ENCODE results near the gene PIK3CD. TPM values are rescaled to one million over a fixed set of nuclear protein-coding genes. Genes with fewer than 3 reads are reported as not detected.

Gene PIK3CD
- polyA plus RNA-seq, 1 experiment, result 9.0 TPM

- Histone ChIP-seq H3K9me3 (ENCODE audit: control insufficient read depth, insufficient read depth, low read length) (peaks cover 11% of the 10 kb centered on the region; the same call in 1 of the 2 replicates), H3K27ac (ENCODE audit: low read depth, low read length) (no peak overlapping the region), H3K4me3 (ENCODE audit: low read depth, low read length) (no peak overlapping the region), H3K27me3 (ENCODE audit: control insufficient read depth, insufficient read depth, low read length) (no peaks in the 10 kb centered on the region)
- DNase-seq (ENCODE audit: low read depth, low spot score), result no peak
- ChIA-PET CTCF (no interaction called here), POLR2A (no interaction called here)
- TF ChIP-seq, protein P1, sequence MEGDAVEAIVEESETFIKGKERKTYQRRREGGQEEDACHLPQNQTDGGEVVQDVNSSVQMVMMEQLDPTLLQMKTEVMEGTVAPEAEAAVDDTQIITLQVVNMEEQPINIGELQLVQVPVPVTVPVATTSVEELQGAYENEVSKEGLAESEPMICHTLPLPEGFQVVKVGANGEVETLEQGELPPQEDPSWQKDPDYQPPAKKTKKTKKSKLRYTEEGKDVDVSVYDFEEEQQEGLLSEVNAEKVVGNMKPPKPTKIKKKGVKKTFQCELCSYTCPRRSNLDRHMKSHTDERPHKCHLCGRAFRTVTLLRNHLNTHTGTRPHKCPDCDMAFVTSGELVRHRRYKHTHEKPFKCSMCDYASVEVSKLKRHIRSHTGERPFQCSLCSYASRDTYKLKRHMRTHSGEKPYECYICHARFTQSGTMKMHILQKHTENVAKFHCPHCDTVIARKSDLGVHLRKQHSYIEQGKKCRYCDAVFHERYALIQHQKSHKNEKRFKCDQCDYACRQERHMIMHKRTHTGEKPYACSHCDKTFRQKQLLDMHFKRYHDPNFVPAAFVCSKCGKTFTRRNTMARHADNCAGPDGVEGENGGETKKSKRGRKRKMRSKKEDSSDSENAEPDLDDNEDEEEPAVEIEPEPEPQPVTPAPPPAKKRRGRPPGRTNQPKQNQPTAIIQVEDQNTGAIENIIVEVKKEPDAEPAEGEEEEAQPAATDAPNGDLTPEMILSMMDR (IDR thresholded peaks at IDR 0.05; ENCODE audit: low read depth, low read length), result no peak
Observed at GRCh38 chr1:9735800-9736199, 84.3 kb downstream of the PIK3CD start.

DNA sequence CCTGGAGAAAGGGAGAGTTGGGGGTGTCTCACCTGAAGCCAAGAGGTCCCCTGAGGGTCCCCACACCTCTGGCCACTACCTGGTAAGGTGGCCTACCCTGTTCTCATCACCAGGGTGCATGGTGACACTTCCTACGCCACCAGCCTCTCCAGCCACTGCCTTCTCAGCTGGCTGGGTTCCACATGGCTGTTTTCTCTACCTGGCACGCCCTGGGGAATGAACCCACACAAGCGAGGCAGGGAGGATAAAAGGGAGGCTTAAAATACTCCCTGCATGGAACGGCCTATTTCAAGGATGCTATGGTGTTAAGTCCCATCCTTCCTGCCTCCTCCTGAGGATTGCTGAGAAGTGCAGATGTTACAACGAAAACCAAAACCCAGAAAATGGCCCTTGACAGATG lies 84.7 kb downstream of the PIK3CD start:
- DNase-seq (ENCODE audit: low read depth, low spot score), result no peak
- ChIA-PET CTCF (no interaction called here), POLR2A (no interaction called here)
- H3K9me3 ChIP-seq (ENCODE audit: control insufficient read depth, insufficient read depth, low read length), result peaks cover 11% of the 10 kb centered on the region; the same call in 1 of the 2 replicates
- TF ChIP-seq, protein P1 (IDR thresholded peaks at IDR 0.05; ENCODE audit: low read depth, low read length), result no peak
- H3K27me3 ChIP-seq (ENCODE audit: control insufficient read depth, insufficient read depth, low read length), result no peaks in the 10 kb centered on the region
- H3K4me3 ChIP-seq (ENCODE audit: low read depth, low read length), result no peak overlapping the region
- no peak overlapping the region for H3K27ac ChIP-seq (ENCODE audit: low read depth, low read length)

GRCh38 chr1:9737057-9737456 lies 85.5 kb downstream of the PIK3CD start:
- Histone ChIP-seq H3K27me3 (ENCODE audit: control insufficient read depth, insufficient read depth, low read length) (no peaks in the 10 kb centered on the region), H3K9me3 (ENCODE audit: control insufficient read depth, insufficient read depth, low read length) (peaks cover 11% of the 10 kb centered on the region; the same call in 1 of the 2 replicates), H3K4me3 (ENCODE audit: low read depth, low read length) (no peak overlapping the region), H3K27ac (ENCODE audit: low read depth, low read length) (no peak overlapping the region)
- ChIA-PET POLR2A (no interaction called here), CTCF (no interaction called here)
- TF ChIP-seq, protein P1 (IDR thresholded peaks at IDR 0.05; ENCODE audit: low read depth, low read length), result no peak
- no peak for DNase-seq (ENCODE audit: low read depth, low spot score)

GRCh38 chr1:9737671-9738070 lies 86.1 kb downstream of the PIK3CD start:
- peaks cover 11% of the 10 kb centered on the region; the same call in 1 of the 2 replicates for H3K9me3 ChIP-seq (ENCODE audit: control insufficient read depth, insufficient read depth, low read length)
- no peak overlapping the region for H3K27ac ChIP-seq (ENCODE audit: low read depth, low read length)
- POLR2A ChIA-PET, result no interaction called here
- no peak for DNase-seq (ENCODE audit: low read depth, low spot score)
- no peaks in the 10 kb centered on the region for H3K27me3 ChIP-seq (ENCODE audit: control insufficient read depth, insufficient read depth, low read length)
- TF ChIP-seq, protein P1 (IDR thresholded peaks at IDR 0.05; ENCODE audit: low read depth, low read length), result no peak
- CTCF ChIA-PET, result no interaction called here
- no peak overlapping the region for H3K4me3 ChIP-seq (ENCODE audit: low read depth, low read length)

GRCh38 chr1:9744106-9744799 lies 92.7 kb downstream of the PIK3CD start:
- H3K9me3 ChIP-seq (ENCODE audit: control insufficient read depth, insufficient read depth, low read length), result no peaks in the 10 kb centered on the region
- ChIA-PET CTCF (no interaction called here), POLR2A (interaction anchor here (0.7 kb wide), 1 partner anchor 30 kb away, joined by 4 read pairs; no protein-coding TSS in a partner anchor)
- TF ChIP-seq, protein P1 (IDR thresholded peaks at IDR 0.05; ENCODE audit: low read depth, low read length), result no peak
- H3K4me3 ChIP-seq (ENCODE audit: low read depth, low read length), result no peak overlapping the region
- no peaks in the 10 kb centered on the region for H3K27me3 ChIP-seq (ENCODE audit: control insufficient read depth, insufficient read depth, low read length)
- H3K27ac ChIP-seq (ENCODE audit: low read depth, low read length), result no peak overlapping the region
- DNase-seq (ENCODE audit: low read depth, low spot score), result no peak
